Epithelial cell of proximal tubule (primary cell): ENCODE measurements around the gene ZNF76. TPM values are rescaled to one million over a fixed set of nuclear protein-coding genes. Genes with fewer than 3 reads are reported as not detected.

Experiments
- DNase-seq: peaks from one replicate; pipeline ENCODE4 v3.0.0-alpha.2; 2011; ENCODE audit warnings: low read depth
- H3K4me3 ChIP-seq: 2 replicates; pipeline ENCODE4 v1.5.1; 2011; ENCODE audit warnings: low read depth, mild to moderate bottlenecking, low read length
- CTCF ChIP-seq: conservative IDR thresholded peaks from 2 replicates; pipeline ENCODE4 v1.5.1; 2012; ENCODE audit warnings: low read depth, mild to moderate bottlenecking, low read length
- total RNA-seq: library from RNA; depleted of rRNA; stranded (reverse); fragments of >200 nt; gene quantifications from 2 replicates; pipeline ENCODE4 v1.2.3, GENCODE V29; 2015

ZNF76 gene
- total RNA-seq, 1 donor from 2014 or later: 11.5 TPM

- no peak overlapping the region for H3K4me3 ChIP-seq
- DNase-seq: no peak
- TF ChIP-seq CTCF: no peak
These were observed 42.4 kb upstream of the ZNF76 start for GRCh38 chr6:35216851-35217811.

- H3K4me3 ChIP-seq: no peak overlapping the region
- no peak for DNase-seq
- TF ChIP-seq CTCF: no peak
These were observed 41.5 kb upstream of the ZNF76 start for GRCh38 chr6:35218021-35218420.

GRCh38 chr6:35218456-35218855 is 41.1 kb upstream of the ZNF76 start:
- H3K4me3 ChIP-seq: no peak overlapping the region
- DNase-seq: no peak
- TF ChIP-seq CTCF: no peak

GRCh38 chr6:35219683-35220326 is 39.7 kb upstream of the ZNF76 start:
- no peak for DNase-seq
- TF ChIP-seq CTCF: no peak
- no peak overlapping the region for H3K4me3 ChIP-seq

- H3K4me3 ChIP-seq: no peak overlapping the region
- TF ChIP-seq CTCF: no peak
- no peak for DNase-seq
These were observed 38.8 kb upstream of the ZNF76 start for GRCh38 chr6:35220711-35221110.

- H3K4me3 ChIP-seq: no peak overlapping the region
- TF ChIP-seq CTCF: no peak
- DNase-seq: no peak
These were observed 36.1 kb upstream of the ZNF76 start for GRCh38 chr6:35223396-35223795.
